SK-N-SH treated with all-trans-retinoic acid at 6 μM for 48 hours (cell line): Measurements from ENCODE around the gene KCND2.

Source experiments
- ARNTL ChIP-seq: fragments of 450-650 bp; formaldehyde crosslinking; IDR thresholded peaks from 2 replicates; pipeline ENCODE4 v1.5.0; 2020; ENCODE audit warnings: low read depth, mild to moderate bottlenecking, moderate library complexity, borderline replicate concordance
- OSR1 ChIP-seq: fragments of 250-450 bp; sonication (Bioruptor Pico); IDR thresholded peaks from 2 replicates; pipeline ENCODE4 v1.8.0; 2022; ENCODE audit warnings: moderate library complexity, mild to moderate bottlenecking, inconsistent platforms
- POU6F1 ChIP-seq: fragments of 250-450 bp; sonication (Bioruptor Pico); IDR thresholded peaks from 2 replicates; pipeline ENCODE4 v1.8.0; 2021; ENCODE audit warnings: low read depth, mild to moderate bottlenecking, moderate library complexity, borderline replicate concordance
- SNAI2 ChIP-seq: fragments of 250-450 bp; sonication (Bioruptor Pico); IDR thresholded peaks from 2 replicates; pipeline ENCODE4 v1.5.0; 2020; ENCODE audit warnings: mild to moderate bottlenecking, moderate library complexity
- ZC3H10 ChIP-seq: fragments of 250-450 bp; sonication (Bioruptor Pico); IDR thresholded peaks from 2 replicates; pipeline ENCODE4 v1.5.1; 2021; ENCODE audit warnings: mild to moderate bottlenecking, moderate library complexity
- ZFP3 ChIP-seq: fragments of 250-450 bp; sonication (Bioruptor Pico); IDR thresholded peaks from 2 replicates; pipeline ENCODE4 v1.5.0; 2020; ENCODE audit warnings: mild to moderate bottlenecking, moderate library complexity
- ZNF565 ChIP-seq: fragments of 450-650 bp; formaldehyde crosslinking; conservative IDR thresholded peaks from 2 replicates; pipeline ENCODE4 v1.5.0; 2020; ENCODE audit warnings: low read depth, mild to moderate bottlenecking, moderate library complexity
- ZNF8 ChIP-seq: fragments of 450-650 bp; formaldehyde crosslinking; IDR thresholded peaks from 2 replicates; pipeline ENCODE4 v1.5.0; 2020; ENCODE audit warnings: mild to moderate bottlenecking, moderate library complexity

GRCh38 chr7:120502825-120503224, 229.8 kb downstream of the KCND2 start:
- TF ChIP-seq ZFP3 (CRISPR knock-in tag) (no peak), ARNTL (CRISPR knock-in tag) (no peak), ZC3H10 (CRISPR knock-in tag) (no peak), ZNF8 (CRISPR knock-in tag) (no peak), ZNF565 (CRISPR knock-in tag) (no peak), OSR1 (CRISPR knock-in tag) (no peak), SNAI2 (CRISPR knock-in tag) (no peak), POU6F1 (no peak)
